Measurements from ENCODE around the gene CHSY1.

- TF ChIP-seq GATA3 (IDR thresholded peaks at IDR 0.05; ENCODE audit: low read depth, low read length): no peak
- TF ChIP-seq GATA2 (IDR thresholded peaks at IDR 0.05; ENCODE audit: low read depth, low read length): no peak
Observed at GRCh38 chr15:101173233-101174119, 78.4 kb downstream of the CHSY1 start.

Measured in SH-SY5Y (cell line).